ENCODE measurements around the gene GBX1.

GBX1 gene

DNA sequence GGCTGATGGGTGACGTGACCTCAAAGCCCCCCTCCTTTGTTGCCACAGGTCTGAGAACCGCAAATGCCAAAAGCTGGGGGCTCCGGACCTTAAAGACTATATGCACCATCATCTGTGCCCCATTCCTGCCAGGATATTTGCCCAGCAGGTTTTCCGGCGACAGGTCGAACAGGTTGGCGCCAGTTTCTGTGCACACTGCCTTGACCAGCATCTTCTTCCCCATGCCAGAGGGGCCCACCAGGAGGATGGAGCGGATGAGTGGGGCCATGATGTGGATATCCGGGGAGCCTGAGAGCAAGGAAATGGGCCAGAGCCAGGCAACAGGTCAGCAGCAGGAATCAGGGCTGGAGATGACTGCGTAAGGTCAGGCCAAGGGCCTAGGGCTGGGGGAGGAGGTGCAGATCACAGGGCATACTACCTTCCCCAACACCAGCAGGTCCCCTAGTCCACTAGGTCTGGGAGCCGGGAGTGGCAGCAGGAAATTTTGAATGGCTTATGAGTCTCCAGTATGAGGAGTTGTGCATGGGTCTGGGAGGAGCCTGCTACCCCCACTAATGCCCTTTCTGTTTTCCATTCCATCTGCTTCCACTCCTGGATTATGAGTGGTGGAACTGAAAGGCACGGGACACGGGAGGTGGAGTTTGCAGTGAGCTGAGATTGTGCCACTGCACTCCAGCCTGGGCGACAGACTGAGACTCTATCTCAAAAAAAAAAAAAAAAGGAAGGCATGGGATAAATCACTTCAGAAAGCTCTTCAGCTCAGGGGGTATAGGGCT is 25.9 kb upstream of the GBX1 start:
- DNase-seq: no peak

DNA sequence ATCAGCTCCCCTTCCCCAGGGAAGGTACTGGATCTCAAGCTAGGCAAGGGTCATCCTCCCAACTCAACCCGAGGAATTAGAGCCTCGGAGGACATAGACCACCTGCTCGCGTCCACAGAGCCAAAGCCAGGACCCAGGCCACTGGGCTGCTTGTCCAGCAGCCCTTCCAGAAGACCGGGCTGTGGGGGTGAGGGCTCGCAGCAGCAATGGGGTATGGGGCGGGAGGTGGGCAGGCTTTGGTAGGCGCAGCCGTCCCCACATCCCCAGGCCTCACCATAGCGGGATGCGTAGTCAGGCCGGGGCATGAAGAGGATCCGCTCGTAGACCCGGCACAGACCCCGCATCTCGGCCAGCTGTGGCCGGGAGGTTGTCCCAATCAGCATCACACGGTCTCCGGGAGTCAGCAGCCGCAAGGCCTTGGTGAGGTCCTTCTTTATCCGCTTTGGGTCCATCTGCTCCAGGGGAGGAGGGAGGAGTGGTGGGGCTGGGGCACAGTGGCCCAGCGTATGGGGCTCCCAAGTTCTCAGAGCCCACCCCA is 24.6 kb upstream of the GBX1 start:
- DNase-seq: no peak

DNA sequence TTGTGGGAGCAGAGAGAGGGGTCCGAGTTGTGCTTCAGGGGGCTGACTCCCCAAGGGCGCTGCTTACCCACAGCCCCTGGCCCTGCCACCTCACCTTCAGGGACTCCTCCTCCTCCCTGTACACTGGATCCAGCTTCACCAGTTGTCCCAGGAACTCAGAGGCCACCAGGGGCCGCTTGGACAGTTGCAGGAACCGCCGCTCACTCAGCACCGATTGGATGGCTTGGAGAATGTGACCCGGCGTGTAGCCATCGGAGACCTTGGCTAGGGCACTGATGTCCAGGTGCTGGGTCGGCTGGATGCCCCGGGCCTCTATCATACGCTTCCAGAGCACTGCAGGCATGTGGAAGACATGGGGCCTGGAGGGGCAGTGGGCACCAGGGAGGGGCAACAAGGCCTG is 24.1 kb upstream of the GBX1 start:
- no peak for DNase-seq

DNA sequence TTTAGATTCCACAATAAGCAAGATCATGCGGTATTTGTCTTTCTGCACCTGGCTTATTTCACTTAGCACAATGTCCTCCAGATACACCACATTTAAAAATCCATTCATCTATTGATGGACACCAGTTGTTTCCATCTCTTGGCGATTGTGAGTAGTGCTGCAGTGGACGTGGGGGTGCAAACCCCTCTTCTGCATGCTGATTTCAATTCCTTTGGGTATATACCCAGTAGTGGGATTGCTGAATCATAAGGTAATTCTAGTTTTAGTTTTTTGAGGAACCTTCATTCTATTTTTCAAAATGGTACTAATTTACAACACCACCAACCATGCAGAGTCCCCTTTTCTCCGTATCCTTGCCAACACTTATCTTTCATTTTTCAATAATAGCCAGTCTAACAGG is 21.5 kb upstream of the GBX1 start:
- DNase-seq: no peak

DNA sequence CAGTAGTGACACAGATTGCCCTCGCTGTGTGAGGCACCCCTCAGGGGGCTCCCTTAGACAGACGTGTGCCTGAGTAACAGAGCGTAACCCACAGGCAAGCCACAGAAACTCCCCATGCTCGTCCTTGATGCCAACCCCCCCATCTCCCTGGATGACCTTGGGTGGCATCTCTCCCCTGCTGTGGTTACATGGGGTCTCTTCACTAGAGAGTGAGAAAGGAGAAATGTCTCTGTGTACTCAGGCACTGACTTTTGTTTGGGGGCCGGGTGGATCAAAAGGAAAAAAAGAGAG is 20.7 kb upstream of the GBX1 start:
- no peak for DNase-seq

DNA sequence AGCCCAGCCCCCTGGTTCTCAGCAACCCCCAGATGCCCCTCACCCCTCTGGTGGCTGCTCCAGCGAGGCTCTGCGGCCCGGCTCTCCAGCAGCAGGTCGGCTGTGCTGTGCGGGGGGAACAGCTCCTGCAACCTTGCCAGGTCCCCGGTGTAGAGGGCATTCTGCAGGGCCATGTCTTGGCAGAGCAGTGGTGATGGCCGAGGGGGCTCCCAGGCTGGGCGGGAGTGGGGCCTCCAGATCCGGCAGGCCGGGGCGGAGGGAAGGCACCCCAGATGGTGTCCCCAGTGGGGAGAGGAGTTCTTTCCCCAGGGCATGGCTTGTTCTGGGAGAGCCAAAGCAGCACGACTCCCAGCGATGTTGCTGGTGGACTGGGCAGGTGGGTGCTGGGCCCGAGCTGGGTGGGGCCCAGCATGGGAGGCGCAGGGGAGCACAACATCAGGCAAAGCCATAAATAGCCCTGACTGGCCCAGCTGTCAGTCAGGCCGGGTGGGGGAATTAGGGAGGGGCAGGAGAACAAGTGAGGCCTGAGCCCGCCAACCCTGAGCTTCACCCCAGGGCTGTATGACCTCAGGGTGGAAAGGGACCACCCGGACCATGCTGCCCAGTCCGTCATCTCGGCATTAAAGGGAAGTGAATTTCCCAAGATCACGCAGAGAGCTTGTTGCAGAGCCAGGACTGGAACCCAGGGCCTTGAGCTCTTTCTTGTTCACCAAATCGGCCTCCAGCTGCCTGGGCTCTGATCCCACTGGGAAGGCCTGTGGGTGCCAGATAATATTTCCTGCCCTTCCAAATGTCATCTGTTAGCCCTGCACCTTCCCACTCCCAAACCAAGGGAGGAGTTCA is 20.1 kb upstream of the GBX1 start:
- DNase-seq: no peak

DNA sequence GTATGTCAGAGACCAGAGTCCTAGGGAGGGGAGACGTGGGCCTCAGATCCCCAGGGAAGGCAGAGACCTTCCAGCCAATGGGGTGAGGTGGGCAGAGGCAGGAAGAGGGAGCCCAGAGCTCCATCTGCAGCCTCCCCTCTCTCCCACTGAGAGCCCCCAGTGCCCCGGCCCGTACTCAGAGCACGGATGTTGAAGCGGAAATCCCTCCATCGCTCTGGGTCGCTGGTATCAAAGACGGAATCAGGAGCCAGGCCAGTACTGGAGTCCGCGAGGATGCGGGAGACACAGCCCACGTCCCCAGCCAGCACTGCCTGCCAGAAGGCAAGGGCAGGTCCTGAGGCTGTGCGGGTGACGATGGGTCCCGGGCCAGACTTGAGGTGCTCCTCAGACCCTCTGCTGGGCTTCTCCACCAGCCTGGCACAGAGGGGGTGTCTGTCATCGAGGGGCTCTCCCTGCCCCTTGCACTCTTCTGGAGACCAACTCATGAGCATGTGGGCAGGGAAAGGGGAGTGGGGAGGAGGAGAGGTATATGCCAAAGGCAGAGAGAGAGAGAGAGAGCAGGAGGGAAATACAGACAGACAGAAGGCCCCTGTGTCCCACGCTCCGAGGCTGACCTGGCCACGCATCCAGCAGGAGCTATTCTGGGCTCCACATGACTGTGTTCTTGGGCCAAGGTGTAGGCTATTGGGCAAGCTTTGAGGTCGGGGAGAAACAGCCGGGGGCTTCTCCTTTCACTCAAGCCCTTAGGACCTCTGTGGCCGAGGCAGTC is 19.3 kb upstream of the GBX1 start, which contains the start of gene ASB10:
TSS of gene ASB10 (minus strand) at position 611 of the 769 bp plus-strand sequence. CDS start at position 491, 120 bp downstream.
- DNase-seq: no peak

DNA sequence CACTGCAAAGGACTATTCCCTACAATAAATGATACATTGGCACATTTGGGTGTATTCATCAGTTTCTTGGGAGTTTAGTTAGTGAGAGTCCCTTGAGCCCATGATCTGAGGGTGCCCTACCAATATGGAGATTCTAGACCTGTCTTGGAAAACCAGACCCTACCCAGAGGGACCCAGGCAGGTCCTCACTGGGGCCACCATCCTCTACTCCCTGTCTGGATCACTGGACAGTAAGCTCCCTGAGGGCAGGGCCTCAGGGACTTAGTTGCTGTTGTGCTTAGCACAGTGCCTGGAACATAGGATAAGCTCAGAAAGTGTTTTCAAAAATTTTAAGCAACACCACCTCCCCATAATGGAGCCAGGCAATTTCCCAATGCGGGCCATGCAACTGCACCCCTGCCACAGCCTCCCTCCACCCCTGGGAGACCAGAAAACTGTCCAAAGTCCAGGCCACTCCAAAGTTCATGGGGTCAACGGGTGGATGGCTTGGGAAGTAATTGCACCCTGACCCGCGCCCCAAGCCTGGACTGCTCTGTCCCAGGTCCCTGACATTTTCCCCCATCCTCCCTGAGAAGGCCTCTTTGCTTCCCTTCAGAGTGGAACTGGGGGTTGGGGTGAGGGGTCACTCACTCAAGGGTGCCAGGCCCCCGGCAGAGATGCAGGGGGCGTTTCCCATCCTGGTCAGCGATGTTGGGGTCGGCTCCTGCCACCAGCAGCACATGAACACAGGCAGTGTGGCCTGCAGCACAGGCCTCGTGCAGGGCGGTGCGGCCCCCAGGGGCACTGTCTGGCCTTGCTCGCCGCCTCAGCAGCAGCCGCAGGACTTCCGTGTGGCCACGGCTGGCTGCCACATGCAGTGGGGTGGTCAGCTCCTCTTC is 18.5 kb upstream of the GBX1 start:
- no peak for DNase-seq

DNA sequence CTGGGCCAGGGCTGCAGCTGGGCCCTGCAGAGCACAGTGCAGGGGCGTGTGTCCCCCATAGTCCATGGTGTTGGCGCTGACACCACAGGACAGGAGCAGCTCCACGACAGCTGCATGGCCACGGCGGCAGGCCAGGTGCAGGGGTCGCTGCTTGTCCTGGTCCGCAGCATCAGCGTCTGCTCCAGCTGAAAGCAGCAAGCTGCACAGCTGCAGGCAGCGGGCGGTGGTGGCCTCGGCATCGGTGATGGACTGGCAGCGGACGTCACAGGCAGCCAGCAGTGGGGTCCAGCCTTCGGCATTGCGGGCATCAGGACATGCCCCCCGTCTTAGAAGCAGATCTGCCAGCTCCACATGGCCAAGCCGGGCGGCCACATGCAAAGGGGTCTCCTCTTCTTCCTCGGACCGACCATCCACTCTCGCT is 13.5 kb upstream of the GBX1 start:
- DNase-seq: no peak

DNA sequence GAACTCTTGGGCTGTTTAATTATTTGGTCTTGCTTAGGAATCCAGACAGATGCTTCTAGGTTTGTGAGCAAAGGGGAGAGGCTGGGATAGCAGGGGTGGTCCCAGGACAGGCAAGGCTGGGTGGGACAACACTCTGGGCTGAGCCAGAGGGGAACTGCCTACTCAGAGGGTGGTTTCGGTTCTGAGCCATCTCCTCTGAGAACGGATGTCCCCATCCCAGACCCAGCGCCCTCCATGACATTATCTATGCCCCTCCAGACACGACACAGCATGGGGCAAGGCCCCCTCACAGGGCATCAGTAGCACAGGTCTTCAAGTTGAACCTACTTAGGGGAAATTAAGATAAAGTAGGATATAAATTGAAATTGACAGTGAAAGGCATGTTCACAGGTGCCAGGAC is 12.5 kb upstream of the GBX1 start:
- no peak for DNase-seq

DNA sequence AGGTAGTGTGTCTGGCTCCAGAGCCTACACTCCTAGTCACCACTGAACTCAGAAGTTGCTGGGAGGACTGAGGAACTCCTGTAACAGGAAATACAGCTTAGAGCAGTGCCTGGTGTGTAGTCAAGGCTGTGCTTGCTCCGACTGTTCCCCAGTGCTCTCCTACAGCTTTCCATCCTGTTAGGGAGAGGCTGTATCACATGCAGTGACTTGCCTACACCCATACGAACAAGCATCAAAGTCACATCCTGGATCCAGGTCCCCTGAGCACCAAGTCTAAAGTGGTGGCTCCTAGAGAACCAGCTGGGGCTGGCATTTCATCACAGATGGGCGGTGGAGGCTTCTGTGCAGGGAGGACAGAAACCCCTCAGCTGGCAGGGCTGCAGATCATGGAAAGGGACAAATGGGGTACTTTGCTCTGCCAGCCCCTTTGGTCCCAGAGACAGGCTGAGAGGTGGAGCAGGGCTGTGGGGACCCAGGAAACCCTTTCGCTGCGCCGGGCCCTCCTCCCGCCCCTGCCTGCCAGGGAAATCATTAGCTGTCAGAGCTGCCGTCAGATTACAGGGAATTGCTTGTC is 11.9 kb upstream of the GBX1 start:
- no peak for DNase-seq

DNA sequence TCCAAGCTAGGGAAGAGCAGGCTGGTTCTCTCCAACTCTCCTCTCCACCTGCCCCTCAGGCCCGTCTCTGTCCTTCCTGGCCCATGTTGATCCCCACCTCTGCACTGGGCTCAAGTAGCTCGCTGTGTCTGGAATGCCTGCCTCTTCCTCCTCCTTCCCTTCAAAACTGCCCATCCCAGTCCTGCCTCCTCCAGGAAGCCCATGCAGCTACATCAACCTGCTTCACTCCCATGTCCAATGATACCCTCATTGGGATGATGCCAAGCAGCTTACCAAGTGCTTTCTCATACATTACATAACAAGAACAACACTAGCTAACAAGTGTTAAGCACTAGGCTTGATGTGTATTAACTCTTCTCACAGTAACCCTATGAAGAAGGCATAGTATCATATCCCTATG is 11.3 kb upstream of the GBX1 start:
- DNase-seq: no peak

DNA sequence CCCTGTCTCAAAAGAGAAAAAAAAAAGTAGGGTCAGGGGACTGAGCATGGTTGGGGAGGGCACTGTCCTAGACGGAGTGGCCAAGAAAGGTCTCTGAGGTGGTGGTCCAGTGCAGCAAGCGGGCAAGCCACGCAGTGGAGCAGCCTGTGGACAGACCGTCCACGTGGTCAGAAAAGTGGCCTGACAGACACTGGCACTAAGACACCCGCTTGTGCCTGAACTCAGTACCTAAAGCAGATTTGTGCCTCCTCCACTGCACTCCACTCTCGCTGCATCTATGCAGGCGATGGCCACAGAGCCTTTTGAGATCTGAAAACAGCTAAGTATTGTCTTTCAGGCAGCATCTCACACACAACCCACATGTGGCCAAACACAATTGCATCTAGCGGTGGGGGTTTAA is 10.7 kb upstream of the GBX1 start:
- DNase-seq: no peak

DNA sequence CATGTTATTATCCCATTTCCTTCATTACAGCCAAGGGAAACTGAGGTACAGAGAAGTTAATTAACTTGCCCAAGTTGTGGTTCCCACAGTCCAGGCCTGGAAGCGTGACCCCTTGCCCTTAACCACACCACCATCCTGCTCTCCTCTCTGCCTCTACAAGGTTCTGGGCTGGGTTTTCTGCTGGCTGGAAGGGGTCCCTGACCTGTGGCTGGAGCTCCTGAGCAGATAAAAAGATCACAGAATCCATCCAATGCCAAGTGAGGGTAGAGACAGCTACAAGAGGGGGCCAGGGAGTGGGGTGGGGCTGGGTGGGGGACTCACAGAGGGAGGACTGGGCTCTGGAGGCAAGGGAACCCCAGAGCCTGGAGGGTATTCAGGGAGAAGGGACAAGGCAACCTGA is 9.8 kb upstream of the GBX1 start:
- no peak for DNase-seq

DNA sequence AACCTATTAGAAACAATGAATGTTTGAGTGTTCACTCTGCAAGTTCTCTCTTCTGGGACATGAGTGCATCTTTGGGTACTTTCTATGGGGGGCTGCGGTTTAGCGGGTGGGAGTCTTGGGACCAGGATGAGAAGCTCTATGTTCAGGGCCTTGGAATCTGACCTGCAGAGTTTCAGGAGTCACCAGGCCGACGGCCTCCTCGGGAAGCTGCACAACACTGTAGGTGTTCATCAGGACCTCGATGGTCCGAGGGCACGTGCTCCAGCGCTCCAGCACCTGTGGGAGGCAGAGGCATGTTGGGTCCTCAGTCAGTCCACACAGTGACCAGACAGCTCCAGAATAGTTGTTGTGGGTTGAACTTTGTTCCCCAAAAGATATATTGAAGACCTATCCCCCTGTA is 8.9 kb upstream of the GBX1 start:
- no peak for DNase-seq

DNA sequence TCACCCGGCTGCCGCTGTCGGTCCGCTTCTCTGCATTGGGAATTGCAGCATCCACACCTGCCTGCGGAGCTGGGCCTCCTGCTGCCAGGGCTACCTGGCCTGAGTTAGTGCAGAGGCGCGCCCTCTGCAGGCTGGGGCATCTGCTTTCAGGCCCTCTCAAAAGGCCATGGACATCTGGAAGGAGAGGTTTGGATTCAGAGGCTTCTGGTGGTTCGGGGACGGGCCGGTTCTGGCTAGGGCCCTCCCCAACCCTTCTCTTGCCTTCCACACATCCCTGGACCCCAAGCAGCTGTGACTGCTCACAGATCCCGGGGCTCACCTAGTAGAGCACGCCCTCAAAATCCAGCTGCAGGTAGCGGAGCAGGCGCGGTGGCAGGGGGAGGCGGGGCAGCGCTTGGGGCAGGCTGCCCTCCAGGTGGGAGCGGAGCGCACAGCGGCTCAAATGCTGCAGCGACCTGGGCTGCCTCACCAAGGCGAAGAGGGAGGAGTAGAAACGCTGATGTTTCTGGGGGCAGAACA is 8.4 kb upstream of the GBX1 start:
- DNase-seq: no peak

DNA sequence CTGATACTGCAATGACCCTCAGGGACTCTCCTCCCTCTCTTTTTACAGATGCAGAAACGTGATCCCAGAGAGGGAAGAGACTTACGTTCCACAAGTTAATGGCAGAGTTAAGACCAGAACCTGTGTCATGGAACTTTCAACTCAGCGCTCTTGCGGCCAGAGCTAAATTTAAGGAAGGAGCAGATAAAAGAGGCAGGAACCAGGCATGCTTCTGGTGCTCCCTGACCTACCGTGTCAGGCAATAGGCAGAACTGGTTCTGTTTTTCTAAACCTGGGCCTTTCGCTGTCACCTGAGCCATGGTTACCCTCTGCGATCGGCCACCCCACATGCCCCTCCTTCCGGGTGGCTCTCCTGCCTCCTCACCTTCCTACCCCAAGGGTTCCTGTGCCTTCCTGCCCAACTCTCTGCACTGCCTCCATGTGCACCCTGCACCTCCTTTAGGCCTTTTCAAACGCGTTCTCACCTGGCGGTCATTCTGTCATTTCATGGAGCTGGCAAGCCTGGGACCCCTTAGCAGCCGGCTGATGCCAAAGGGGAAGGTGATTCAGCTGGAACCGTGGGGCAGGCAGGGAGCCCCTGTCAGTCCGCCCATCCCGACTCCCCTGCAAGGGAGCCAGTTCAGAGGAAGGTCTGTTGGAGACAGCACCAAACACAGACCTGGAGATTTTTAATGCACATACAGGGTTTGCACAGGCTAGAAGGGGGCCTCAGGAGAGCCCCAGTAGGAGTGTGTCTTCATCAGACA is 7.7 kb upstream of the GBX1 start:
- no peak for DNase-seq

DNA sequence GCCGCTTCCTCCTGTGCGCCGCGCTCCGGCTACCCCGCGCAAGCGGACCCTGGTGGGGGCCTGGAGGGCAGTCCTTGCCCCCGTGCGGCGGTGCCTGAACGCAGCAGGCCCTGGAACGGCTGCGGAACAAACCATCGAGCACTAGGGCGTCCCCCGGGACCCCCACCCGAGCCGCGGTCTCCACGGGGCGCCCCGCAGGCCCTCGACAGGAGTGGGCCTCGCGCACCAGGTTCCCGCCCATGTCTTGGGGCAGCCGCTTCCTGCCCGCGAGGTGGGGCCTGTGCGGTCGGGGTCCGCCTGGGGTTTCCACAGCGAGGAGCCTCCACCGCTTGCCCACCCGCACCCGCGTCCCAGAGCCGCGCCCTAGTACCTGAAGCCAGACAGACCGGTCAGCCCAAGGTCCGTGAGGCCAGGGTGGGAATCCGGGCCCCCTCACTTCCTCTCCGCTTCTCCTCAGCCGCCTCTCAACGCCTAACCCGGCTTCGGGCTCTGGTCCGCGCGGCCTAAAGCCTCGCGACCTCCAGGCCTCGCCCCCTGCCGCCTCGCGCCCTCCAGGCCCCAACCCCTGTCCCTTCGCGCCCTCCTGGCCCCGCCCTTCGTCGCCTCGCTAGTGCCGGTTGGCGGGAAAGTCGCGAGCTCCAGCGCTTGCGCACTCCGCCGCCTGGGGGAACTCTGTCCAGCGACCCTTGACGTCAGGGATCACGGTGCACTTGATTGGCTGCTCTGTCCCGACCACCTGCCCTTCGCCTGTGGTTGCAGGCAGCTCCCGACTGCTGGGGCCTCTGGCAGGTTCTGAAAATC is 7.0 kb upstream of the GBX1 start:
- DNase-seq: no peak

DNA sequence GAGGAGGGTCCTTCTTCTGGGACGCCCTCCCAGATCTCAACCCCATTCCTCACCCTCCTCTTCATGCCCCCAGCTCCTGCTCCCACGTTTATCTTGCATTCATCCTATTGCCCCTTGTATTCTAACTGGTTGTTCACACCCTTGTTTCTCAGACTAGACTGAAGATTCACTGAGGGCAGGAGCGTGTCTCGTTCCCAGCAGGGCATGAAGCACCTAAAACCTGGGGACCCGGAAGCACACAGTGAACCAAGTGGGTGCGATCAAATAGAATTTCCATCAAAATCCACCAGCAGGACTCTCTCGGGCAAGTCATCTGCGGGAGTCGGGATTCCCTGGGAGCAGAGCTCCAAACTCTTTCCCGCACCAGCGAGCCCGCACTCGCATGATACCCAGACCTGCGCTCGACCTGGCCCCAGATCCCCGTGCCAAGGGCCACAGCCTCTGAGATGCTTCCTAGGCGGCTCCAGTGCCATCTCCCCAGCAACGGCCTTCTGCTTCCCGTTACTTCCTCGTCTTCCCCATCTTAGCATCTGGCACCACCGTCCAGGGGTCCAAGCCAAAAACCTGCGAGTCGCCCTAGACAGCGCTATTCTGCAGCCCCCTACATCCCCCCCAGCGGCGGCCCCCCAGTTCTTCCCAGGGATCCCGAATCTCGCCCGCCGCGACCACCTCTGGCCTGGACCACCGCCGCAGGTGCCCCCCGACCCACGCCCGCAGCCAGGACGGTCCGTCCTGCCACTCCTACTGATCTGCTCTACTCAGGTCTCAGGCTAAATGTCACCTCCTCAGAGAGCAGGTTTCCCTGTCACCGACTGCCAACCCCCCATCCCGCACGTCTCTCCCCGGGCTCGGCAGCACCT is 6.1 kb upstream of the GBX1 start:
- DNase-seq: no peak

Measured in activated CD4-positive, CD25-positive, alpha-beta regulatory T cell (primary cell).